IMR-90 (cell line): ENCODE results near the gene ERBB4. TPM values are rescaled to one million over a fixed set of nuclear protein-coding genes. Genes with fewer than 3 reads are reported as not detected.

Experiments
- ATAC-seq: fragments of 200-7000 bp; cut with Tn5 transposase; 2 replicates; pipeline ENCODE4 v1.9.1; 2020; ENCODE audit warnings: low read depth, mild to moderate bottlenecking, moderate library complexity
- BruUV-seq: library from RNA; stranded (reverse); fragments of 400-500 nt; replicated peaks from 2 replicates; lab custom pipeline; 2021; lab: Mats Ljungman, UMichigan
- CTCF ChIA-PET: fragments of 300-600 bp; formaldehyde crosslinking; extraction: SDS; loops from one replicate; lab custom pipeline; 2021; ENCODE audit warnings: antibody characterized with exemption; lab: Yijun Ruan, JAX
- POLR2A ChIA-PET: fragments of 300-600 bp; sonication (Branson Sonifier 250); formaldehyde crosslinking; loops from one replicate; lab custom pipeline; 2022; ENCODE audit warnings: antibody characterized with exemption; ENCODE audit not compliant: unreplicated experiment; lab: Charles Lee
- DNase-seq: peaks from one replicate; pipeline ENCODE4 v3.0.0; 2013
- H2AFZ ChIP-seq: replicated peaks from 2 replicates; pipeline ENCODE3; 2013; ENCODE audit warnings: low read length, mild to moderate bottlenecking; ENCODE audit not compliant: poor library complexity
- H2AK5ac ChIP-seq: 2 replicates; pipeline ENCODE4 v1.6.1; 2013; ENCODE audit warnings: low read depth, low read length, inconsistent platforms
- H2AK9ac ChIP-seq: replicated peaks from 2 replicates; pipeline ENCODE3; 2013; ENCODE audit warnings: mild to moderate bottlenecking, low read depth, low read length, moderate library complexity; ENCODE audit not compliant: poor library complexity
- H2BK120ac ChIP-seq: 2 replicates; pipeline ENCODE4 v1.6.1; 2013; ENCODE audit warnings: low read depth, low read length, inconsistent platforms
- H2BK15ac ChIP-seq: 3 replicates; pipeline ENCODE4 v1.6.1; 2013; ENCODE audit warnings: low read depth, low read length, inconsistent platforms
- H2BK20ac ChIP-seq: 2 replicates; pipeline ENCODE4 v1.6.1; 2013; ENCODE audit warnings: low read depth, mild to moderate bottlenecking, inconsistent platforms, low read length, moderate library complexity
- H2BK5ac ChIP-seq: 2 replicates; pipeline ENCODE4 v1.6.1; 2013; ENCODE audit warnings: mild to moderate bottlenecking, low read depth, low read length, inconsistent platforms; ENCODE audit not compliant: poor library complexity, severe bottlenecking
- H3K14ac ChIP-seq: replicated peaks from 2 replicates; pipeline ENCODE4 v1.6.1; 2013; ENCODE audit warnings: low read depth, low read length, inconsistent platforms
- H3K18ac ChIP-seq: 2 replicates; pipeline ENCODE4 v1.6.1; 2013; ENCODE audit warnings: low read depth, low read length, control low read depth
- H3K23ac ChIP-seq: 2 replicates; pipeline ENCODE4 v1.6.1; 2013; ENCODE audit warnings: low read depth, low read length, inconsistent platforms
- H3K27ac ChIP-seq: 2 replicates; pipeline ENCODE4 v1.5.1; 2013; ENCODE audit warnings: mild to moderate bottlenecking, control low read depth, low read length; ENCODE audit not compliant: insufficient read depth
- H3K27me3 ChIP-seq: 2 replicates; pipeline ENCODE4 v1.6.1; 2013; ENCODE audit warnings: low read length; ENCODE audit not compliant: control insufficient read depth, insufficient read depth
- H3K36me3 ChIP-seq: 2 replicates; pipeline ENCODE4 v1.6.1; 2013; ENCODE audit warnings: low read length, mixed read lengths; ENCODE audit not compliant: control insufficient read depth, insufficient read depth
- H3K4ac ChIP-seq: 2 replicates; pipeline ENCODE4 v1.6.1; 2013; ENCODE audit warnings: low read depth, low read length, inconsistent platforms
- H3K4me1 ChIP-seq: 2 replicates; pipeline ENCODE4 v1.6.1; 2013; ENCODE audit warnings: low read length, mixed read lengths; ENCODE audit not compliant: control insufficient read depth, insufficient read depth
- H3K4me2 ChIP-seq: 2 replicates; pipeline ENCODE4 v1.6.1; 2013; ENCODE audit warnings: low read depth, mild to moderate bottlenecking, control low read depth, low read length, moderate library complexity
- H3K4me3 ChIP-seq: 2 replicates; pipeline ENCODE4 v1.5.1; 2013; ENCODE audit warnings: low read depth, mild to moderate bottlenecking, control low read depth, low read length, moderate library complexity; ENCODE audit not compliant: insufficient read depth
- H3K56ac ChIP-seq: 2 replicates; pipeline ENCODE4 v1.6.1; 2013; ENCODE audit warnings: low read length, inconsistent platforms; ENCODE audit not compliant: insufficient read depth; ENCODE audit errors: extremely low read depth
- H3K79me1 ChIP-seq, 2 experiments: 2 replicates each; pipeline ENCODE4 v1.6.1; 2013; ENCODE audit warnings: low read length in 2 of 2, inconsistent platforms in 1 of 2, low read depth in 1 of 2
- H3K9ac ChIP-seq: 2 replicates; pipeline ENCODE4 v1.6.1; 2013; ENCODE audit warnings: low read depth, low read length, control low read depth
- H3K9me1 ChIP-seq: 2 replicates; pipeline ENCODE4 v1.6.1; 2013; ENCODE audit warnings: low read length, inconsistent platforms; ENCODE audit not compliant: insufficient read depth
- H3K9me3 ChIP-seq: 2 replicates; pipeline ENCODE4 v1.6.1; 2013; ENCODE audit warnings: low read length; ENCODE audit not compliant: control insufficient read depth, insufficient read depth
- H4K20me1 ChIP-seq: 2 replicates; pipeline ENCODE4 v1.6.1; 2013; ENCODE audit warnings: low read length, inconsistent platforms; ENCODE audit not compliant: insufficient read depth
- H4K5ac ChIP-seq: 2 replicates; pipeline ENCODE4 v1.6.1; 2013; ENCODE audit warnings: mild to moderate bottlenecking, low read depth, low read length, control low read depth
- H4K8ac ChIP-seq, 2 experiments: 2 replicates each; pipeline ENCODE4 v1.6.1; 2013; ENCODE audit warnings: low read depth in 2 of 2, low read length in 2 of 2, control low read depth in 1 of 2, inconsistent platforms in 1 of 2
- H4K91ac ChIP-seq: 2 replicates; pipeline ENCODE4 v1.6.1; 2013; ENCODE audit warnings: low read depth, low read length, inconsistent platforms; ENCODE audit not compliant: insufficient read depth
- BHLHE40 ChIP-seq: fragments of 150-350 bp; IDR thresholded peaks from 2 replicates; pipeline ENCODE4 v1.6.1; 2016; ENCODE audit warnings: mild to moderate bottlenecking, low read depth, low read length
- CEBPB ChIP-seq: IDR thresholded peaks from 2 replicates; pipeline ENCODE4 v1.6.1; 2012; ENCODE audit warnings: low read depth, low read length, improper control_type of control experiment
- CHD1 ChIP-seq: IDR thresholded peaks from 2 replicates; pipeline ENCODE4 v1.6.1; 2012; ENCODE audit warnings: low read depth, low read length, improper control_type of control experiment
- MAFK ChIP-seq: IDR thresholded peaks from 2 replicates; pipeline ENCODE4 v1.6.1; 2012; ENCODE audit warnings: low read depth, low read length, improper control_type of control experiment
- MAZ ChIP-seq: IDR thresholded peaks from 2 replicates; pipeline ENCODE4 v1.6.1; 2012; ENCODE audit warnings: low read depth, mild to moderate bottlenecking, low read length, improper control_type of control experiment, moderate library complexity, borderline replicate concordance
- MXI1 ChIP-seq: IDR thresholded peaks from 2 replicates; pipeline ENCODE4 v1.6.1; 2012; ENCODE audit warnings: low read depth, mild to moderate bottlenecking, low read length, moderate library complexity, borderline replicate concordance
- NFE2L2 ChIP-seq: fragments of 150-350 bp; IDR thresholded peaks from 2 replicates; pipeline ENCODE4 v1.6.1; 2016; ENCODE audit warnings: low read depth, mild to moderate bottlenecking, low read length
- POLR2A ChIP-seq: IDR thresholded peaks from 2 replicates; pipeline ENCODE4 v1.6.1; 2012; ENCODE audit warnings: mild to moderate bottlenecking, low read depth, low read length
- RAD21 ChIP-seq: IDR thresholded peaks from 2 replicates; pipeline ENCODE4 v1.6.1; 2012; ENCODE audit warnings: low read length, improper control_type of control experiment
- RCOR1 ChIP-seq: IDR thresholded peaks from 2 replicates; pipeline ENCODE4 v1.6.1; 2012; ENCODE audit warnings: mild to moderate bottlenecking, low read length, improper control_type of control experiment; ENCODE audit not compliant: insufficient replicate concordance
- RFX5 ChIP-seq: IDR thresholded peaks from 2 replicates; pipeline ENCODE4 v1.8.0; 2012; ENCODE audit warnings: low read depth, mild to moderate bottlenecking, low read length, moderate library complexity
- WGBS, 2 experiments: methylation state at CpG; one replicate each; pipeline versions ENCODE4 v1.1.5 to v1.1.7; 2013; ENCODE audit warnings: missing lambda C conversion rate in 2 of 2; ENCODE audit not compliant: insufficient read length in 1 of 2; ENCODE audit errors: extremely low coverage in 2 of 2; 5-methylcytosine and 5-hydroxymethylcytosine counted together
- dilution Hi-C: fragments of 300-500 bp; cut with HindIII; formaldehyde crosslinking; loops from one replicate; pipeline ENCODE4 v1.14.3; 2018; ENCODE audit warnings: low sequenced_read_pairs; ENCODE audit not compliant: unreplicated experiment
- in situ Hi-C: fragments of 300-500 bp; cut with MboI; formaldehyde crosslinking; loops from 3 replicates; pipeline ENCODE4 v1.14.3; 2019; ENCODE audit warnings: low sequenced_read_pairs, inconsistent platforms, mixed read lengths
- intact Hi-C: fragments of 100-400 bp; cut with micrococcal nuclease; formaldehyde crosslinking; loops from 2 replicates; pipeline ENCODE4 v1.10.0; 2022
- polyA plus RNA-seq, 3 experiments: library from polyadenylated mRNA; depleted of rRNA; stranded (reverse); fragments of >200 nt; gene quantifications; 2 replicates each; pipeline ENCODE4 v1.2.3, GENCODE V29; 2012; ENCODE audit warnings: low replicate concordance in 1 of 3
- total RNA-seq: library from RNA; depleted of rRNA; stranded (reverse); fragments of >200 nt; gene quantifications from 2 replicates; pipeline ENCODE4 v1.2.3, GENCODE V29; 2012
- TF ChIP-seq, protein P1 (sequence below): conservative IDR thresholded peaks from 2 replicates; pipeline ENCODE4 v1.5.1; 2012; ENCODE audit warnings: mild to moderate bottlenecking, low read depth, low read length, improper control_type of control experiment
- TF ChIP-seq, protein P2 (sequence below): fragments of 150-350 bp; IDR thresholded peaks from 2 replicates; pipeline ENCODE4 v1.6.1; 2017; ENCODE audit warnings: mild to moderate bottlenecking, antibody characterized with exemption, low read length, low read depth

The ERBB4 gene
- total and polyA plus RNA-seq, 2 of the 4 experiments (the other 2 are of a cell fraction), result not detected

DNA sequence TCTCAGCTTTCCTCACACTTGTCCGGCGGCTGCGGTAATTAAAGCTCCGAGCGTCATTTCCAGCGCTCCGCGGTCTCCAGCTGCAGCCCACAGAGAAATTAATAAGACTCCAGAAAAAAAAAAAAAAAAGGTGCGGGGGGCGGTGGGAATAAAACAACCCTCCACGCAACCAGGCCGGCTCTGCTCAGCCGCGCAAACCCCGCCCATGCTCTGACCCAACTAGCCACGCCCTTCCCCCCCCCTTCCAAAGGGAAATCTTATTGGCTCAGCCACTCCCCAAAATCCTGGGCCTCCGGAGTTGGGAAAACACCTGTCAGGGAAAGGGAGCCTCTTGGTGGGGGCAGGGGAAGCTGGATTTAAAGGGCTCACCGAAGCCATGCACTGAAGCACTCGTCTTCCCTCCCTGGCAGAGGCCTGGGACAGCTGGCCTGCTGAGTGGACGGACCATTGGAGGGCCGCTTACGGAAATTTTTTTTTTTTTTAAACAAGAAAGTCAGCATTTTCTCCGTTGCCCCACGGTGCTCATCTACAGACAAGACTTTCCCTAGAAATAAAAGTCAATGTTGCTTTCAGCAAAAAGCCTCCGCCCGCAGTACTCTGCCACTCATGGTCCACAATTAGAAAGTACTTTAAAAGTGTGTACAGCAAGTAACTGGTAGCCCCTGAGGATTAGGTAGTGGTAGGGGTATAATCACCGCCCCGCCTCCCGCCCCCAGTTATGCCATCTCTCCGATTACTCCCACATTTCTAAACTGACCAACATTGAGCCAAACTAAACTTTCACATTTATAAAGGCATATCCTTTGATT is 674 bp upstream of the ERBB4 start (continued):
- TF ChIP-seq, protein P1, sequence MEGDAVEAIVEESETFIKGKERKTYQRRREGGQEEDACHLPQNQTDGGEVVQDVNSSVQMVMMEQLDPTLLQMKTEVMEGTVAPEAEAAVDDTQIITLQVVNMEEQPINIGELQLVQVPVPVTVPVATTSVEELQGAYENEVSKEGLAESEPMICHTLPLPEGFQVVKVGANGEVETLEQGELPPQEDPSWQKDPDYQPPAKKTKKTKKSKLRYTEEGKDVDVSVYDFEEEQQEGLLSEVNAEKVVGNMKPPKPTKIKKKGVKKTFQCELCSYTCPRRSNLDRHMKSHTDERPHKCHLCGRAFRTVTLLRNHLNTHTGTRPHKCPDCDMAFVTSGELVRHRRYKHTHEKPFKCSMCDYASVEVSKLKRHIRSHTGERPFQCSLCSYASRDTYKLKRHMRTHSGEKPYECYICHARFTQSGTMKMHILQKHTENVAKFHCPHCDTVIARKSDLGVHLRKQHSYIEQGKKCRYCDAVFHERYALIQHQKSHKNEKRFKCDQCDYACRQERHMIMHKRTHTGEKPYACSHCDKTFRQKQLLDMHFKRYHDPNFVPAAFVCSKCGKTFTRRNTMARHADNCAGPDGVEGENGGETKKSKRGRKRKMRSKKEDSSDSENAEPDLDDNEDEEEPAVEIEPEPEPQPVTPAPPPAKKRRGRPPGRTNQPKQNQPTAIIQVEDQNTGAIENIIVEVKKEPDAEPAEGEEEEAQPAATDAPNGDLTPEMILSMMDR, result no peak

DNA sequence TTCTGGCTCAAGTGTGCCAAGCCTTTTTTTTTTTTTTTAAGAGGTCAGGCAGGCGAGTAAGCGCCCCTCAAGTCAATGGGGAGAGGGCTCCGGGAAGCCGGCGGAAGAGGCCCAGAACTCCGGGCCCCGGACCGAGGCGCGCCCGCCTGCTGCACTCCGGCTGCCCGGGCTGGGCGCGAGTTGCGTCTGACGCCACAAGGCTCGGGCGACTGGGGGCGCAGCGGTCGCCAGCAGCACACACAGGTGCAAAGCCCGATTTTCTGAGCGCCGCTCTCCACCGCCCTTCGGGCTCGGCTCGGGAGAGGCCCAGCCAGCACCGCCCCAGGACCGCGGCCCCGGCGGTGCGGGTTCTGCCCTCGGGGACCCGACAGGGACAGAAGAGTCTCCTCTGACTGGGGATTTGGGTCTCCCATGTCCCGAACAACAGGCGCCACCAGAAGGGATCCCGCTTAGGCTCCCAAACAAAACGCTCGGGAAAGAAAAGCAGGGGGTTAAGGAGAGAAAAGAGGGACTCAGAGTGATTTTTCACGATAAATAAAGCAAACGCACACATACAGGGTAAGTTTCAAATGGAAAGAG is 787 bp downstream of the ERBB4 start:
- Histone ChIP-seq H4K5ac (no peak overlapping the region), H3K79me1 (no peaks in the 10 kb centered on the region), H2AFZ (peak overlapping the region; percentile 67), H3K9me1 (no peaks in the 10 kb centered on the region), H3K9ac (no peak overlapping the region), H2BK15ac (no peak overlapping the region), H2AK5ac (no peak overlapping the region), H3K4me3 (peak overlapping the region; percentile 43; the same call in 1 of the 2 replicates), H3K14ac (no peak overlapping the region), H2BK20ac (no peak overlapping the region), H3K18ac (no peak overlapping the region), H2BK5ac (no peak overlapping the region), H3K4me2 (peak overlapping the region; percentile 36), H2BK120ac (no peak overlapping the region), H3K23ac (no peak overlapping the region), H3K4ac (no peak overlapping the region), H4K8ac (no peak overlapping the region), H4K91ac (no peak overlapping the region), H3K9me3 (no peaks in the 10 kb centered on the region), H3K27me3 (peaks cover 42% of the 10 kb centered on the region), H3K56ac (no peak overlapping the region), H3K36me3 (no peaks in the 10 kb centered on the region), H3K27ac (no peak overlapping the region), H3K4me1 (peaks cover 3% of the 10 kb centered on the region; the same call in 1 of the 2 replicates), H2AK9ac (no peak overlapping the region), H4K20me1 (no peaks in the 10 kb centered on the region)
- WGBS, 2 experiments, result 1% methylated on average over 15 of the region's 44 CpGs; no CpG with 5 or more reads in 1 of the 2 experiments
- ChIA-PET CTCF (no interaction called here), POLR2A (no interaction called here)
- peak; percentile 22; the same call in 1 of the 2 replicates for ATAC-seq
- DNase-seq, result no peak
- intact Hi-C loops (no loop called here), dilution Hi-C loops (no loop called here), in situ Hi-C loops (no loop called here)
- no TSS peak for BruUV-seq
- no peak for TF ChIP-seq MXI1
- no peak for TF ChIP-seq MAFK
- no peak for TF ChIP-seq NFE2L2
- TF ChIP-seq POLR2A, result no peak
- TF ChIP-seq CHD1, result no peak
- no peak for TF ChIP-seq RAD21
- no peak for TF ChIP-seq MAZ
- no peak for TF ChIP-seq RFX5
- no peak for TF ChIP-seq RCOR1
- TF ChIP-seq, protein P2, sequence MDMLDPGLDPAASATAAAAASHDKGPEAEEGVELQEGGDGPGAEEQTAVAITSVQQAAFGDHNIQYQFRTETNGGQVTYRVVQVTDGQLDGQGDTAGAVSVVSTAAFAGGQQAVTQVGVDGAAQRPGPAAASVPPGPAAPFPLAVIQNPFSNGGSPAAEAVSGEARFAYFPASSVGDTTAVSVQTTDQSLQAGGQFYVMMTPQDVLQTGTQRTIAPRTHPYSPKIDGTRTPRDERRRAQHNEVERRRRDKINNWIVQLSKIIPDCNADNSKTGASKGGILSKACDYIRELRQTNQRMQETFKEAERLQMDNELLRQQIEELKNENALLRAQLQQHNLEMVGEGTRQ, result no peak
- TF ChIP-seq CEBPB, result no peak
- TF ChIP-seq BHLHE40, result no peak
